ENCODE measurements around the gene SZRD1. TPM values are rescaled to one million over a fixed set of nuclear protein-coding genes. Genes with fewer than 3 reads are reported as not detected.
A peak's percentile ranks its signal among the peaks of the same experiment; 100 is the strongest.

SZRD1 gene
- total RNA-seq, 1 experiment from 2014 or later = 113 TPM

DNA sequence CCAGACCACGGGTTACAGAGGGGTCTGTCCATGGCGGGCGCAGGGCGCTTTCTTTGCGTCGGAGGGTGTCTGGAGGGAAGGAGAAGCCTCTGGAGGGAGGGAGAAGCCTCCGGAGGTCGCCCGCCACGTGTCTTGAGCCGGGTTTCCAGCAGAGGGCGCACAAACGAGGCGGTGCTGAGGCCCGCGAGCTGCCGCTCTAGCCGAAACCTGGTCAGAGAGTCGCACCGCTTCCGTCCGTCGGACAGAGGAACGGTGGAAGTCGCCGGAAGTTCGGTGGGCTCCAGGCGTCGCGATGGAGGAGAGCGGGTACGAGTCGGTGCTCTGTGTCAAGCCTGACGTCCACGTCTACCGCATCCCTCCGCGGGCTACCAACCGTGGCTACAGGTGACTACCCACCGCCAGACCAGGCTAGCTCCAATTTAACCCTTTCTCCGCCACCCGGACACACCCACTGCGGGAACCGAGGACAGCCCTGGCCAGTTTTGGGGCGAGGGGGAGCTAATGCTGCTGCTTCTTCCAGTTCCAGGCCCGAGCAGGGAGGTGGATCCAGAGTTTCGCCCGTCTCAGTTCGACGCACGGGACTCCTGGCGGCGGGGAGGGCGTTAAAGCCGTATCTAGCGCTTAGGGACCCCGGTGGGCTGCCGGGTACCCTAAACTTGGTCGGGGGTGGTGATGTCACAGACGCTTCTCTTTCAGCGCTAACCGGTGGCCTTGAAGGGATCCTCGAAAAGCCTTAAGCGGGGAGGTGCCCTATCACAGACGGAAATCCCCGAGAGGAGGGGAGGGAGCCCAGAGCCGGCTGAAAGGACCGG lies 73.6 kb downstream of the SZRD1 start, which contains the start of gene NECAP2 (continued):
- no peak for TF ChIP-seq SMAD3 (CRISPR knock-in tag; IDR thresholded peaks at IDR 0.05; ENCODE audit: borderline replicate concordance)
- TF ChIP-seq, protein P1, sequence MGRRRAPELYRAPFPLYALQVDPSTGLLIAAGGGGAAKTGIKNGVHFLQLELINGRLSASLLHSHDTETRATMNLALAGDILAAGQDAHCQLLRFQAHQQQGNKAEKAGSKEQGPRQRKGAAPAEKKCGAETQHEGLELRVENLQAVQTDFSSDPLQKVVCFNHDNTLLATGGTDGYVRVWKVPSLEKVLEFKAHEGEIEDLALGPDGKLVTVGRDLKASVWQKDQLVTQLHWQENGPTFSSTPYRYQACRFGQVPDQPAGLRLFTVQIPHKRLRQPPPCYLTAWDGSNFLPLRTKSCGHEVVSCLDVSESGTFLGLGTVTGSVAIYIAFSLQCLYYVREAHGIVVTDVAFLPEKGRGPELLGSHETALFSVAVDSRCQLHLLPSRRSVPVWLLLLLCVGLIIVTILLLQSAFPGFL (CRISPR knock-in tag; IDR thresholded peaks at IDR 0.05; ENCODE audit: borderline replicate concordance) = 0 out of 2 replicates have a peak, but pooled peaks have one; percentile 41
- TF ChIP-seq JUN (CRISPR knock-in tag; IDR thresholded peaks at IDR 0.05) = 0 out of 2 replicates have a peak, but pooled peaks have one; percentile 2
- TF ChIP-seq, protein P2, sequence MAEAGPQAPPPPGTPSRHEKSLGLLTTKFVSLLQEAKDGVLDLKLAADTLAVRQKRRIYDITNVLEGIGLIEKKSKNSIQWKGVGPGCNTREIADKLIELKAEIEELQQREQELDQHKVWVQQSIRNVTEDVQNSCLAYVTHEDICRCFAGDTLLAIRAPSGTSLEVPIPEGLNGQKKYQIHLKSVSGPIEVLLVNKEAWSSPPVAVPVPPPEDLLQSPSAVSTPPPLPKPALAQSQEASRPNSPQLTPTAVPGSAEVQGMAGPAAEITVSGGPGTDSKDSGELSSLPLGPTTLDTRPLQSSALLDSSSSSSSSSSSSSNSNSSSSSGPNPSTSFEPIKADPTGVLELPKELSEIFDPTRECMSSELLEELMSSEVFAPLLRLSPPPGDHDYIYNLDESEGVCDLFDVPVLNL (CRISPR knock-in tag; IDR thresholded peaks at IDR 0.05; ENCODE audit: borderline replicate concordance, low read depth) = no peak
- no peak for TF ChIP-seq NR3C1 (CRISPR knock-in tag; conservative IDR thresholded peaks at IDR 0.05; ENCODE audit: low read depth)
- TF ChIP-seq, protein P3, sequence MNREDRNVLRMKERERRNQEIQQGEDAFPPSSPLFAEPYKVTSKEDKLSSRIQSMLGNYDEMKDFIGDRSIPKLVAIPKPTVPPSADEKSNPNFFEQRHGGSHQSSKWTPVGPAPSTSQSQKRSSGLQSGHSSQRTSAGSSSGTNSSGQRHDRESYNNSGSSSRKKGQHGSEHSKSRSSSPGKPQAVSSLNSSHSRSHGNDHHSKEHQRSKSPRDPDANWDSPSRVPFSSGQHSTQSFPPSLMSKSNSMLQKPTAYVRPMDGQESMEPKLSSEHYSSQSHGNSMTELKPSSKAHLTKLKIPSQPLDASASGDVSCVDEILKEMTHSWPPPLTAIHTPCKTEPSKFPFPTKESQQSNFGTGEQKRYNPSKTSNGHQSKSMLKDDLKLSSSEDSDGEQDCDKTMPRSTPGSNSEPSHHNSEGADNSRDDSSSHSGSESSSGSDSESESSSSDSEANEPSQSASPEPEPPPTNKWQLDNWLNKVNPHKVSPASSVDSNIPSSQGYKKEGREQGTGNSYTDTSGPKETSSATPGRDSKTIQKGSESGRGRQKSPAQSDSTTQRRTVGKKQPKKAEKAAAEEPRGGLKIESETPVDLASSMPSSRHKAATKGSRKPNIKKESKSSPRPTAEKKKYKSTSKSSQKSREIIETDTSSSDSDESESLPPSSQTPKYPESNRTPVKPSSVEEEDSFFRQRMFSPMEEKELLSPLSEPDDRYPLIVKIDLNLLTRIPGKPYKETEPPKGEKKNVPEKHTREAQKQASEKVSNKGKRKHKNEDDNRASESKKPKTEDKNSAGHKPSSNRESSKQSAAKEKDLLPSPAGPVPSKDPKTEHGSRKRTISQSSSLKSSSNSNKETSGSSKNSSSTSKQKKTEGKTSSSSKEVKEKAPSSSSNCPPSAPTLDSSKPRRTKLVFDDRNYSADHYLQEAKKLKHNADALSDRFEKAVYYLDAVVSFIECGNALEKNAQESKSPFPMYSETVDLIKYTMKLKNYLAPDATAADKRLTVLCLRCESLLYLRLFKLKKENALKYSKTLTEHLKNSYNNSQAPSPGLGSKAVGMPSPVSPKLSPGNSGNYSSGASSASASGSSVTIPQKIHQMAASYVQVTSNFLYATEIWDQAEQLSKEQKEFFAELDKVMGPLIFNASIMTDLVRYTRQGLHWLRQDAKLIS (CRISPR knock-in tag; IDR thresholded peaks at IDR 0.05; ENCODE audit: borderline replicate concordance) = no peak
- TF ChIP-seq NR2C2 (CRISPR knock-in tag; IDR thresholded peaks at IDR 0.05) = no peak
- TF ChIP-seq FOXP1 (CRISPR knock-in tag; IDR thresholded peaks at IDR 0.05; ENCODE audit: borderline replicate concordance) = peak; percentile 84; the same call in 1 of the 2 replicates
- no peak for TF ChIP-seq ZNF219 (CRISPR knock-in tag; IDR thresholded peaks at IDR 0.05; ENCODE audit: borderline replicate concordance)
- TF ChIP-seq ZNF121 (CRISPR knock-in tag; IDR thresholded peaks at IDR 0.05) = no peak
- peak; percentile 60; the same call in 1 of the 2 replicates for TF ChIP-seq ZNF232 (CRISPR knock-in tag; IDR thresholded peaks at IDR 0.05)
- TF ChIP-seq ATF1 (CRISPR knock-in tag; IDR thresholded peaks at IDR 0.05) = no peak
- no peak for TF ChIP-seq NFYB (CRISPR knock-in tag; conservative IDR thresholded peaks at IDR 0.05; ENCODE audit: low read depth)
- 0 out of 2 replicates have a peak, but pooled peaks have one; percentile 36 for TF ChIP-seq ZNF317 (CRISPR knock-in tag; IDR thresholded peaks at IDR 0.05; ENCODE audit: borderline replicate concordance, low read depth)
- no peak for TF ChIP-seq JAZF1 (CRISPR knock-in tag; IDR thresholded peaks at IDR 0.05)
- TF ChIP-seq, protein P4, sequence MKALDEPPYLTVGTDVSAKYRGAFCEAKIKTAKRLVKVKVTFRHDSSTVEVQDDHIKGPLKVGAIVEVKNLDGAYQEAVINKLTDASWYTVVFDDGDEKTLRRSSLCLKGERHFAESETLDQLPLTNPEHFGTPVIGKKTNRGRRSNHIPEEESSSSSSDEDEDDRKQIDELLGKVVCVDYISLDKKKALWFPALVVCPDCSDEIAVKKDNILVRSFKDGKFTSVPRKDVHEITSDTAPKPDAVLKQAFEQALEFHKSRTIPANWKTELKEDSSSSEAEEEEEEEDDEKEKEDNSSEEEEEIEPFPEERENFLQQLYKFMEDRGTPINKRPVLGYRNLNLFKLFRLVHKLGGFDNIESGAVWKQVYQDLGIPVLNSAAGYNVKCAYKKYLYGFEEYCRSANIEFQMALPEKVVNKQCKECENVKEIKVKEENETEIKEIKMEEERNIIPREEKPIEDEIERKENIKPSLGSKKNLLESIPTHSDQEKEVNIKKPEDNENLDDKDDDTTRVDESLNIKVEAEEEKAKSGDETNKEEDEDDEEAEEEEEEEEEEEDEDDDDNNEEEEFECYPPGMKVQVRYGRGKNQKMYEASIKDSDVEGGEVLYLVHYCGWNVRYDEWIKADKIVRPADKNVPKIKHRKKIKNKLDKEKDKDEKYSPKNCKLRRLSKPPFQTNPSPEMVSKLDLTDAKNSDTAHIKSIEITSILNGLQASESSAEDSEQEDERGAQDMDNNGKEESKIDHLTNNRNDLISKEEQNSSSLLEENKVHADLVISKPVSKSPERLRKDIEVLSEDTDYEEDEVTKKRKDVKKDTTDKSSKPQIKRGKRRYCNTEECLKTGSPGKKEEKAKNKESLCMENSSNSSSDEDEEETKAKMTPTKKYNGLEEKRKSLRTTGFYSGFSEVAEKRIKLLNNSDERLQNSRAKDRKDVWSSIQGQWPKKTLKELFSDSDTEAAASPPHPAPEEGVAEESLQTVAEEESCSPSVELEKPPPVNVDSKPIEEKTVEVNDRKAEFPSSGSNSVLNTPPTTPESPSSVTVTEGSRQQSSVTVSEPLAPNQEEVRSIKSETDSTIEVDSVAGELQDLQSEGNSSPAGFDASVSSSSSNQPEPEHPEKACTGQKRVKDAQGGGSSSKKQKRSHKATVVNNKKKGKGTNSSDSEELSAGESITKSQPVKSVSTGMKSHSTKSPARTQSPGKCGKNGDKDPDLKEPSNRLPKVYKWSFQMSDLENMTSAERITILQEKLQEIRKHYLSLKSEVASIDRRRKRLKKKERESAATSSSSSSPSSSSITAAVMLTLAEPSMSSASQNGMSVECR (CRISPR knock-in tag; IDR thresholded peaks at IDR 0.05; ENCODE audit: borderline replicate concordance) = peak; percentile 84; the same call in 1 of the 2 replicates
- TF ChIP-seq, protein P5, sequence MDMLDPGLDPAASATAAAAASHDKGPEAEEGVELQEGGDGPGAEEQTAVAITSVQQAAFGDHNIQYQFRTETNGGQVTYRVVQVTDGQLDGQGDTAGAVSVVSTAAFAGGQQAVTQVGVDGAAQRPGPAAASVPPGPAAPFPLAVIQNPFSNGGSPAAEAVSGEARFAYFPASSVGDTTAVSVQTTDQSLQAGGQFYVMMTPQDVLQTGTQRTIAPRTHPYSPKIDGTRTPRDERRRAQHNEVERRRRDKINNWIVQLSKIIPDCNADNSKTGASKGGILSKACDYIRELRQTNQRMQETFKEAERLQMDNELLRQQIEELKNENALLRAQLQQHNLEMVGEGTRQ (CRISPR knock-in tag; IDR thresholded peaks at IDR 0.05) = no peak; the same call in 1 of the 2 replicates
- no peak for TF ChIP-seq FOXJ3 (CRISPR knock-in tag; IDR thresholded peaks at IDR 0.05; ENCODE audit: borderline replicate concordance)
- TF ChIP-seq, protein P6, sequence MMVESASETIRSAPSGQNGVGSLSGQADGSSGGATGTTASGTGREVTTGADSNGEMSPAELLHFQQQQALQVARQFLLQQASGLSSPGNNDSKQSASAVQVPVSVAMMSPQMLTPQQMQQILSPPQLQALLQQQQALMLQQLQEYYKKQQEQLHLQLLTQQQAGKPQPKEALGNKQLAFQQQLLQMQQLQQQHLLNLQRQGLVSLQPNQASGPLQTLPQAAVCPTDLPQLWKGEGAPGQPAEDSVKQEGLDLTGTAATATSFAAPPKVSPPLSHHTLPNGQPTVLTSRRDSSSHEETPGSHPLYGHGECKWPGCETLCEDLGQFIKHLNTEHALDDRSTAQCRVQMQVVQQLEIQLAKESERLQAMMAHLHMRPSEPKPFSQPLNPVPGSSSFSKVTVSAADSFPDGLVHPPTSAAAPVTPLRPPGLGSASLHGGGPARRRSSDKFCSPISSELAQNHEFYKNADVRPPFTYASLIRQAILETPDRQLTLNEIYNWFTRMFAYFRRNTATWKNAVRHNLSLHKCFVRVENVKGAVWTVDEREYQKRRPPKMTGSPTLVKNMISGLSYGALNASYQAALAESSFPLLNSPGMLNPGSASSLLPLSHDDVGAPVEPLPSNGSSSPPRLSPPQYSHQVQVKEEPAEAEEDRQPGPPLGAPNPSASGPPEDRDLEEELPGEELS (CRISPR knock-in tag; IDR thresholded peaks at IDR 0.05) = peak; percentile 25; the same call in 1 of the 2 replicates
- TF ChIP-seq PRRX2 (CRISPR knock-in tag; IDR thresholded peaks at IDR 0.05) = no peak
- peak; percentile 89 for TF ChIP-seq CREM (CRISPR knock-in tag; IDR thresholded peaks at IDR 0.05)
- no peak for TF ChIP-seq KAT7 (CRISPR knock-in tag; IDR thresholded peaks at IDR 0.05; ENCODE audit: borderline replicate concordance)
- peak; percentile 88 for TF ChIP-seq ETV6 (CRISPR knock-in tag; IDR thresholded peaks at IDR 0.05)
- TF ChIP-seq, protein P7, sequence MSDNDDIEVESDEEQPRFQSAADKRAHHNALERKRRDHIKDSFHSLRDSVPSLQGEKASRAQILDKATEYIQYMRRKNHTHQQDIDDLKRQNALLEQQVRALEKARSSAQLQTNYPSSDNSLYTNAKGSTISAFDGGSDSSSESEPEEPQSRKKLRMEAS (CRISPR knock-in tag; IDR thresholded peaks at IDR 0.05) = peak; percentile 97

Data from WTC11 (cell line).